HepG2 (cell line): Measurements from ENCODE around the gene SIVA1. TPM values are rescaled to one million over a fixed set of nuclear protein-coding genes. Genes with fewer than 3 reads are reported as not detected.

Experiments used
- ARHGAP35 ChIP-seq: sonication (generic); formaldehyde crosslinking; IDR thresholded peaks from 2 replicates; pipeline ENCODE4 v1.9.0; 2022; ENCODE audit warnings: mild to moderate bottlenecking, inconsistent platforms, moderate library complexity, missing genetic modification reagents, borderline replicate concordance
- CAMTA2 ChIP-seq: sonication (generic); formaldehyde crosslinking; IDR thresholded peaks from 2 replicates; pipeline ENCODE4 v1.4.0; 2020; ENCODE audit warnings: mild to moderate bottlenecking, missing genetic modification reagents, borderline replicate concordance
- HIVEP1 ChIP-seq: sonication (generic); formaldehyde crosslinking; IDR thresholded peaks from 2 replicates; pipeline ENCODE4 v1.4.0; 2020; ENCODE audit warnings: mild to moderate bottlenecking, missing genetic modification reagents
- MLLT10 ChIP-seq: sonication (generic); formaldehyde crosslinking; IDR thresholded peaks from 2 replicates; pipeline ENCODE4 v1.4.0; 2020; ENCODE audit warnings: missing genetic modification reagents
- RARG ChIP-seq: sonication (generic); formaldehyde crosslinking; IDR thresholded peaks from 2 replicates; pipeline ENCODE4 v1.4.0; 2020; ENCODE audit warnings: low read depth, mild to moderate bottlenecking, missing genetic modification reagents
- SOX13 ChIP-seq, 3 experiments: fragments of 450-650 bp in 1 of 3; sonication (generic) in 1 of 3; formaldehyde crosslinking in 1 of 3; IDR thresholded peaks in 2 of 3; conservative IDR thresholded peaks in 1 of 3; 2 replicates each; pipeline versions ENCODE4 v1.5.0 to v1.6.1; 2016 to 2020; ENCODE audit warnings: antibody characterized with exemption in 1 of 3, mild to moderate bottlenecking in 1 of 3, missing compliant biosample characterization in 1 of 3, missing genetic modification reagents in 1 of 3, moderate library complexity in 1 of 3
- TGIF2 ChIP-seq: IDR thresholded peaks from 2 replicates; pipeline ENCODE4 v1.6.1; 2016; ENCODE audit warnings: control low read depth, missing compliant biosample characterization
- ZBTB8A ChIP-seq: sonication (generic); formaldehyde crosslinking; IDR thresholded peaks from 2 replicates; pipeline ENCODE4 v1.4.0; 2020; ENCODE audit warnings: mild to moderate bottlenecking, low read depth, missing genetic modification reagents, borderline replicate concordance
- ZC3H4 ChIP-seq: sonication (generic); formaldehyde crosslinking; IDR thresholded peaks from 2 replicates; pipeline ENCODE4 v1.4.0; 2020; ENCODE audit warnings: missing genetic modification reagents, borderline replicate concordance
- ZFY ChIP-seq: sonication (generic); formaldehyde crosslinking; IDR thresholded peaks from 2 replicates; pipeline ENCODE4 v1.4.0; 2020; ENCODE audit warnings: missing genetic modification reagents
- ZSCAN29 ChIP-seq: sonication (generic); formaldehyde crosslinking; conservative IDR thresholded peaks from 2 replicates; pipeline ENCODE4 v1.4.0; 2020; ENCODE audit warnings: mild to moderate bottlenecking, missing genetic modification reagents
- polyA plus RNA-seq, 8 experiments: library from polyadenylated mRNA; depleted of rRNA in 3 of 8; stranded (reverse) in 7 of 8; unstranded in 1 of 8; fragments of >200 nt; fragmentation: Illumina TruSeq in 4 of 8; extraction: Trizol in 4 of 8; gene quantifications; 2 replicates each; pipeline versions ENCODE4 v1.2.1 to v1.2.3, GENCODE V29; 2011 to 2016; ENCODE audit warnings: low read depth in 4 of 8, missing spikeins in 1 of 8, mixed read lengths in 1 of 8; ENCODE audit not compliant: insufficient read depth in 1 of 8
- total RNA-seq, 5 experiments: library from RNA; depleted of rRNA; stranded (reverse); fragments of >200 nt; fragmentation: Illumina TruSeq; extraction: Trizol; gene quantifications; 2 replicates each; pipeline ENCODE4 v1.2.3, GENCODE V29; 2016; ENCODE audit warnings: low read depth in 1 of 5
- TF ChIP-seq, protein P1 (sequence below): sonication (generic); formaldehyde crosslinking; IDR thresholded peaks from 2 replicates; pipeline ENCODE4 v1.4.0; 2020; ENCODE audit warnings: mild to moderate bottlenecking, missing genetic modification reagents
- TF ChIP-seq, protein P2 (sequence below): sonication (generic); formaldehyde crosslinking; IDR thresholded peaks from 2 replicates; pipeline ENCODE4 v1.8.1; 2023; ENCODE audit warnings: mild to moderate bottlenecking, moderate library complexity, missing genetic modification reagents
- TF ChIP-seq, protein P3 (sequence below): sonication (generic); formaldehyde crosslinking; IDR thresholded peaks from 2 replicates; pipeline ENCODE4 v1.4.0; 2020; ENCODE audit warnings: missing genetic modification reagents
- TF ChIP-seq, protein P4 (sequence below): sonication (generic); formaldehyde crosslinking; IDR thresholded peaks from 2 replicates; pipeline ENCODE4 v1.4.0; 2020; ENCODE audit warnings: missing genetic modification reagents
- TF ChIP-seq, protein P5 (sequence below): sonication (generic); formaldehyde crosslinking; IDR thresholded peaks from 2 replicates; pipeline ENCODE4 v1.4.0; 2020; ENCODE audit warnings: mild to moderate bottlenecking, missing genetic modification reagents

SIVA1 gene
- total and polyA plus RNA-seq, 2 of the 13 experiments (the other 11 are each of a cell fraction or from before 2014, with no cell fraction given) = 123 to 186 TPM

DNA sequence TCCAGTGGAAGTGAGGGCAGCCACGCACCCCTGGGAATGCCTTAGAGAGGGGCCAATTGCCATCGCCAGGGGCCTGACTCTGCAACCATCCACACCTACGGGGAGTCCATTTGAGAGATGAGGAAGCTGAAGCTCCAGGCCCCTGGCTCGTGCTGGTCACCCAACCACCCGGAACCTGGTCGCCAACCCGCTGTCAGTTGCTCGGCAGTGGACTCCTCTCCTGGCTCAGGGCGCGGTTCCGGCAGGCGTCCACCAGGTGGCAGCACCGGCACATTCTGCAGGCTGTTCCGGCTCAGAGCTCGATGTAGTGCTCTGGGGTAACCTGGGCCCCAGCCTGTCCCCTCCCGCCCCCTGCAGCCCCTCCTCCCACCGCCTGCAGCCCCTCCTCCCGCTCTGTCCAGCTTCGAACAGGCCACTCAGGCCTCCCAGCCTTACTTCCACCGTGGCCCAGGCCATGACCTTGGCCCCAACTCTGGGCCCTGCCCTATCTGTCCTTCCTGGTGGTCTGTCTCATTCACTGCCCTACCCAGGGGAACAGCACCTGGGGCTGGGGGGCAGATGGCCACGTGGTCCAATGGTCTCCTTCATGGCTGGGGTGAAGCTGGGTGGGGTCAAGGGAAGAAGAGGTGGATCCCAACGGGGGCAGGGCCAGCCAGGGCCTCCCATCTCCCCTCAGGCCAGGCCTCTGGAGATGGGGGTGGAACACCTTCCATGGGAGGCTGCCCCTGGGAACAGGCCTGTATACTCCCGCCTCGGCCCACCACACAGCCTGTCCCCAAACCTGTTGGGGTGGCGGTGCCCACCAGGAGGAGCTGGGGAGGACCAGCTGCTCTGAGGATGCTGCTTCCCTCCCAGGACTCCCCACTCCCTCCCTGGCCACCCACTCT, 15.7 kb downstream of the SIVA1 start (continued):
- TF ChIP-seq, protein P1, sequence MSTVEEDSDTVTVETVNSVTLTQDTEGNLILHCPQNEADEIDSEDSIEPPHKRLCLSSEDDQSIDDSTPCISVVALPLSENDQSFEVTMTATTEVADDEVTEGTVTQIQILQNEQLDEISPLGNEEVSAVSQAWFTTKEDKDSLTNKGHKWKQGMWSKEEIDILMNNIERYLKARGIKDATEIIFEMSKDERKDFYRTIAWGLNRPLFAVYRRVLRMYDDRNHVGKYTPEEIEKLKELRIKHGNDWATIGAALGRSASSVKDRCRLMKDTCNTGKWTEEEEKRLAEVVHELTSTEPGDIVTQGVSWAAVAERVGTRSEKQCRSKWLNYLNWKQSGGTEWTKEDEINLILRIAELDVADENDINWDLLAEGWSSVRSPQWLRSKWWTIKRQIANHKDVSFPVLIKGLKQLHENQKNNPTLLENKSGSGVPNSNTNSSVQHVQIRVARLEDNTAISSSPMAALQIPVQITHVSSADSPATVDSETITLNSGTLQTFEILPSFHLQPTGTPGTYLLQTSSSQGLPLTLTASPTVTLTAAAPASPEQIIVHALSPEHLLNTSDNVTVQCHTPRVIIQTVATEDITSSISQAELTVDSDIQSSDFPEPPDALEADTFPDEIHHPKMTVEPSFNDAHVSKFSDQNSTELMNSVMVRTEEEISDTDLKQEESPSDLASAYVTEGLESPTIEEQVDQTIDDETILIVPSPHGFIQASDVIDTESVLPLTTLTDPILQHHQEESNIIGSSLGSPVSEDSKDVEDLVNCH (CRISPR knock-in tag) = no peak
- TF ChIP-seq ZFY (CRISPR knock-in tag) = peak; percentile 74
- TF ChIP-seq, protein P2, sequence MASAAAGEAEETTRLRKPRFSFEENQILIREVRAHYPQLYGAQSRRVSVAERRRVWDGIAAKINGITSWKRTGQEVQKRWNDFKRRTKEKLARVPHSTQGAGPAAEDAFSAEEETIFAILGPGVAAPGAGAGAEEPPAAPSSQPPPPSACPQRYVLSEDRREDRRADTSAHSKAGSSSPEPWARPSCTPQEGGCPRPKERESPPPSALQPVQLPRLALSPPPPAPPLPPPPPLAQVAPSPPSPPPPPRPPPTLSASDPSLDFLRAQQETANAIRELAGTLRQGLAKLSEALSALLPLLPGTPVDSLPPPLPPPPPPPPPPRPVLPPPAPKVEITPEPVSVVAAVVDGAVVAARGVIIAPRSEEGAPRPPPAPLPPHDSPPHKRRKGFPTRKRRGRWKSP (CRISPR knock-in tag) = no peak; the same call in 1 of the 2 replicates
- no peak for TF ChIP-seq RARG (CRISPR knock-in tag)
- TF ChIP-seq SOX13 (IDR thresholded peaks at IDR 0.05) = no peak
- TF ChIP-seq SOX13 (CRISPR knock-in tag; conservative IDR thresholded peaks at IDR 0.05 in 1 of 2, IDR thresholded peaks at IDR 0.05 in 1 of 2) = no peak
- no peak for TF ChIP-seq CAMTA2
- TF ChIP-seq, protein P3, sequence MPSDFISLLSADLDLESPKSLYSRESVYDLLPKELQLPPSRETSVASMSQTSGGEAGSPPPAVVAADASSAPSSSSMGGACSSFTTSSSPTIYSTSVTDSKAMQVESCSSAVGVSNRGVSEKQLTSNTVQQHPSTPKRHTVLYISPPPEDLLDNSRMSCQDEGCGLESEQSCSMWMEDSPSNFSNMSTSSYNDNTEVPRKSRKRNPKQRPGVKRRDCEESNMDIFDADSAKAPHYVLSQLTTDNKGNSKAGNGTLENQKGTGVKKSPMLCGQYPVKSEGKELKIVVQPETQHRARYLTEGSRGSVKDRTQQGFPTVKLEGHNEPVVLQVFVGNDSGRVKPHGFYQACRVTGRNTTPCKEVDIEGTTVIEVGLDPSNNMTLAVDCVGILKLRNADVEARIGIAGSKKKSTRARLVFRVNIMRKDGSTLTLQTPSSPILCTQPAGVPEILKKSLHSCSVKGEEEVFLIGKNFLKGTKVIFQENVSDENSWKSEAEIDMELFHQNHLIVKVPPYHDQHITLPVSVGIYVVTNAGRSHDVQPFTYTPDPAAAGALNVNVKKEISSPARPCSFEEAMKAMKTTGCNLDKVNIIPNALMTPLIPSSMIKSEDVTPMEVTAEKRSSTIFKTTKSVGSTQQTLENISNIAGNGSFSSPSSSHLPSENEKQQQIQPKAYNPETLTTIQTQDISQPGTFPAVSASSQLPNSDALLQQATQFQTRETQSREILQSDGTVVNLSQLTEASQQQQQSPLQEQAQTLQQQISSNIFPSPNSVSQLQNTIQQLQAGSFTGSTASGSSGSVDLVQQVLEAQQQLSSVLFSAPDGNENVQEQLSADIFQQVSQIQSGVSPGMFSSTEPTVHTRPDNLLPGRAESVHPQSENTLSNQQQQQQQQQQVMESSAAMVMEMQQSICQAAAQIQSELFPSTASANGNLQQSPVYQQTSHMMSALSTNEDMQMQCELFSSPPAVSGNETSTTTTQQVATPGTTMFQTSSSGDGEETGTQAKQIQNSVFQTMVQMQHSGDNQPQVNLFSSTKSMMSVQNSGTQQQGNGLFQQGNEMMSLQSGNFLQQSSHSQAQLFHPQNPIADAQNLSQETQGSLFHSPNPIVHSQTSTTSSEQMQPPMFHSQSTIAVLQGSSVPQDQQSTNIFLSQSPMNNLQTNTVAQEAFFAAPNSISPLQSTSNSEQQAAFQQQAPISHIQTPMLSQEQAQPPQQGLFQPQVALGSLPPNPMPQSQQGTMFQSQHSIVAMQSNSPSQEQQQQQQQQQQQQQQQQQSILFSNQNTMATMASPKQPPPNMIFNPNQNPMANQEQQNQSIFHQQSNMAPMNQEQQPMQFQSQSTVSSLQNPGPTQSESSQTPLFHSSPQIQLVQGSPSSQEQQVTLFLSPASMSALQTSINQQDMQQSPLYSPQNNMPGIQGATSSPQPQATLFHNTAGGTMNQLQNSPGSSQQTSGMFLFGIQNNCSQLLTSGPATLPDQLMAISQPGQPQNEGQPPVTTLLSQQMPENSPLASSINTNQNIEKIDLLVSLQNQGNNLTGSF (CRISPR knock-in tag) = no peak
- TF ChIP-seq ZSCAN29 = no peak
- TF ChIP-seq ZC3H4 (CRISPR knock-in tag) = peak; percentile 68; the same call in 1 of the 2 replicates
- no peak for TF ChIP-seq ZBTB8A
- TF ChIP-seq, protein P4, sequence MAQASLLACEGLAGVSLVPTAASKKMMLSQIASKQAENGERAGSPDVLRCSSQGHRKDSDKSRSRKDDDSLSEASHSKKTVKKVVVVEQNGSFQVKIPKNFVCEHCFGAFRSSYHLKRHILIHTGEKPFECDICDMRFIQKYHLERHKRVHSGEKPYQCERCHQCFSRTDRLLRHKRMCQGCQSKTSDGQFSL (CRISPR knock-in tag) = no peak
- TF ChIP-seq MLLT10 (CRISPR knock-in tag) = no peak
- TF ChIP-seq HIVEP1 (CRISPR knock-in tag) = no peak
- TF ChIP-seq, protein P5, sequence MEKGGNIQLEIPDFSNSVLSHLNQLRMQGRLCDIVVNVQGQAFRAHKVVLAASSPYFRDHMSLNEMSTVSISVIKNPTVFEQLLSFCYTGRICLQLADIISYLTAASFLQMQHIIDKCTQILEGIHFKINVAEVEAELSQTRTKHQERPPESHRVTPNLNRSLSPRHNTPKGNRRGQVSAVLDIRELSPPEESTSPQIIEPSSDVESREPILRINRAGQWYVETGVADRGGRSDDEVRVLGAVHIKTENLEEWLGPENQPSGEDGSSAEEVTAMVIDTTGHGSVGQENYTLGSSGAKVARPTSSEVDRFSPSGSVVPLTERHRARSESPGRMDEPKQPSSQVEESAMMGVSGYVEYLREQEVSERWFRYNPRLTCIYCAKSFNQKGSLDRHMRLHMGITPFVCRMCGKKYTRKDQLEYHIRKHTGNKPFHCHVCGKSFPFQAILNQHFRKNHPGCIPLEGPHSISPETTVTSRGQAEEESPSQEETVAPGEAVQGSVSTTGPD (CRISPR knock-in tag) = no peak
- peak; percentile 46; the same call in 1 of the 2 replicates for TF ChIP-seq TGIF2 (CRISPR knock-in tag)
- no peak for TF ChIP-seq ARHGAP35 (CRISPR knock-in tag)
